Breast epithelium (tissue), 3 donors: Measurements from ENCODE around the gene INAFM2.

Experiments
- POLR2A ChIP-seq: fragments of 450-650 bp; IDR thresholded peaks from one replicate; pipeline ENCODE4 v1.6.1; 2016; ENCODE audit warnings: antibody characterized with exemption, mild to moderate bottlenecking, moderate library complexity
- POLR2AphosphoS5 ChIP-seq, 3 donors: sonication (generic); formaldehyde crosslinking; IDR thresholded peaks; one replicate each; pipeline ENCODE4 v1.6.1; 2017; ENCODE audit warnings: antibody characterized with exemption in 3 of 3
- TF ChIP-seq, protein P1 (sequence below), 3 donors: fragments of 450-650 bp; IDR thresholded peaks; one replicate each; pipeline ENCODE4 v1.5.1; 2016 to 2017; ENCODE audit warnings: antibody characterized with exemption in 3 of 3, mild to moderate bottlenecking in 3 of 3, moderate library complexity in 3 of 3

- TF ChIP-seq POLR2A (no peak), POLR2AphosphoS5 (IDR thresholded peaks at IDR 0.05) (no peak)
- TF ChIP-seq, protein P1, sequence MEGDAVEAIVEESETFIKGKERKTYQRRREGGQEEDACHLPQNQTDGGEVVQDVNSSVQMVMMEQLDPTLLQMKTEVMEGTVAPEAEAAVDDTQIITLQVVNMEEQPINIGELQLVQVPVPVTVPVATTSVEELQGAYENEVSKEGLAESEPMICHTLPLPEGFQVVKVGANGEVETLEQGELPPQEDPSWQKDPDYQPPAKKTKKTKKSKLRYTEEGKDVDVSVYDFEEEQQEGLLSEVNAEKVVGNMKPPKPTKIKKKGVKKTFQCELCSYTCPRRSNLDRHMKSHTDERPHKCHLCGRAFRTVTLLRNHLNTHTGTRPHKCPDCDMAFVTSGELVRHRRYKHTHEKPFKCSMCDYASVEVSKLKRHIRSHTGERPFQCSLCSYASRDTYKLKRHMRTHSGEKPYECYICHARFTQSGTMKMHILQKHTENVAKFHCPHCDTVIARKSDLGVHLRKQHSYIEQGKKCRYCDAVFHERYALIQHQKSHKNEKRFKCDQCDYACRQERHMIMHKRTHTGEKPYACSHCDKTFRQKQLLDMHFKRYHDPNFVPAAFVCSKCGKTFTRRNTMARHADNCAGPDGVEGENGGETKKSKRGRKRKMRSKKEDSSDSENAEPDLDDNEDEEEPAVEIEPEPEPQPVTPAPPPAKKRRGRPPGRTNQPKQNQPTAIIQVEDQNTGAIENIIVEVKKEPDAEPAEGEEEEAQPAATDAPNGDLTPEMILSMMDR (IDR thresholded peaks at IDR 0.05): no peak
These were observed 5.9 kb upstream of the INAFM2 start for GRCh38 chr15:40317580-40317979.
